ENCODE results near the gene STK24.

Gene STK24

GRCh38 chr13:98396071-98396710 is 180.7 kb downstream of the STK24 start:
- Histone ChIP-seq H3K36me3 (peaks cover 78% of the 10 kb centered on the region), H3K9me3 (ENCODE audit: severe bottlenecking) (no peaks in the 10 kb centered on the region), H3K4me3 (ENCODE audit: low read depth, low read length) (no peak overlapping the region), H3K27me3 (ENCODE audit: insufficient read depth, low read depth, severe bottlenecking) (no peaks in the 10 kb centered on the region), H3K27ac (no peak overlapping the region)
- no peak for TF ChIP-seq CTCF (IDR thresholded peaks at IDR 0.05; ENCODE audit: low read depth, low read length)
- no peak for DNase-seq
